ENCODE data around the gene XK. TPM values are rescaled to one million over a fixed set of nuclear protein-coding genes. Genes with fewer than 3 reads are reported as not detected.
"Not testable (repeated sequence)": the region's sequence is repeated elsewhere in the genome, so short reads cannot be mapped to it uniquely, and the experiment has no call there.

XK gene
- total RNA-seq (ENCODE audit: low replicate concordance) = 0.09 TPM in 1 of 2 replicates, not detected in the other

- peak; percentile 6 for DNase-seq (ENCODE audit: low read depth)
- TF ChIP-seq CTCF (IDR thresholded peaks at IDR 0.05; ENCODE audit: insufficient read depth, low read length) = no peak
- peak within 1 kb of the TSS; percentile 42 for H3K4me3 ChIP-seq (ENCODE audit: low read depth, low read length)
These were observed at the start of gene XK for GRCh38 chrX:37685381-37686359. Gene XK (plus strand): TSS chrX:37685791. CDS start chrX:37685962, 171 bp downstream.

GRCh38 chrX:37638047-37638446, 47.5 kb upstream of the XK start:
- DNase-seq (ENCODE audit: low read depth) = no peak
- TF ChIP-seq CTCF (IDR thresholded peaks at IDR 0.05; ENCODE audit: insufficient read depth, low read length) = no peak
- H3K4me3 ChIP-seq (ENCODE audit: low read depth, low read length) = no peak overlapping the region

- no peak overlapping the region for H3K4me3 ChIP-seq (ENCODE audit: low read depth, low read length)
- no peak for TF ChIP-seq CTCF (IDR thresholded peaks at IDR 0.05; ENCODE audit: insufficient read depth, low read length)
- DNase-seq (ENCODE audit: low read depth) = no peak
These were observed 45.4 kb upstream of the XK start for GRCh38 chrX:37640142-37640541.

GRCh38 chrX:37641859-37642258, 43.7 kb upstream of the XK start:
- no peak overlapping the region for H3K4me3 ChIP-seq (ENCODE audit: low read depth, low read length)
- no peak for TF ChIP-seq CTCF (IDR thresholded peaks at IDR 0.05; ENCODE audit: insufficient read depth, low read length)

GRCh38 chrX:37644381-37645305, 40.9 kb upstream of the XK start:
- no peak for TF ChIP-seq CTCF (IDR thresholded peaks at IDR 0.05; ENCODE audit: insufficient read depth, low read length)
- no peak overlapping the region for H3K4me3 ChIP-seq (ENCODE audit: low read depth, low read length)
- DNase-seq (ENCODE audit: low read depth) = no peak

More at GRCh38 chrX:37641859-37642258, 43.7 kb upstream of the XK start:
- DNase-seq (ENCODE audit: low read depth) = no peak

- TF ChIP-seq CTCF (IDR thresholded peaks at IDR 0.05; ENCODE audit: insufficient read depth, low read length) = peak; percentile 9
- DNase-seq (ENCODE audit: low read depth) = no peak
- no peak overlapping the region for H3K4me3 ChIP-seq (ENCODE audit: low read depth, low read length)
These were observed 39.3 kb upstream of the XK start for GRCh38 chrX:37646254-37646653.

GRCh38 chrX:37650879-37651278, 34.7 kb upstream of the XK start:
- DNase-seq (ENCODE audit: low read depth) = not testable (repeated sequence)

More at GRCh38 chrX:37650879-37651278, 34.7 kb upstream of the XK start:
- not testable (repeated sequence) for H3K4me3 ChIP-seq (ENCODE audit: low read depth, low read length)
